ENCODE results near the gene CPSF4L.

The CPSF4L gene

DNA sequence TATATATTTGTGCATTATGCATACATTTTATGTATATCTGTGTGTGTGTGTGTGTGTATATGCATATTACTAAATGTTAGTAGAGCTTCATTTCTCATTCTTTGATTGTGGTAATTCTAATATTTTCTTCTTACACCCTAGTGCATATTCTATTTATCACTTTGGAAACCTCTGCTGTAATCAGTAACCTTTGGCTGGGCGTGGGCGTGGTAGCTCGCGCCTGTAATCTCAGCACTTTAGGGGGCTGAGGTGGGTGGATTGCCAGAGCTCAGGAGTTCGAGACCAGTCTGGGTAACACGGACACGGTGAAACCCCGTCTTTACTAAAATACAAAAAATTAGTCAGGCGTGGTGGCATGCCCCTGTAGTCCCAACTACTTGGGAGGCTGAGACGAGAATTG lies 26.9 kb downstream of the CPSF4L start:
- no peak for TF ChIP-seq CTCF (IDR thresholded peaks at IDR 0.05; ENCODE audit: insufficient read depth, low read length, missing control alignments)
- H3K4me3 ChIP-seq (ENCODE audit: low read depth, low read length), result no peak overlapping the region
- no peak for DNase-seq (ENCODE audit: low read depth, low spot score)
- CTCF ChIA-PET, result interaction anchor here (0.9 to 7.1 kb wide), 6 partner anchors 13 to 508 kb away, joined by 3 to 55 read pairs (median 29); no protein-coding TSS in a partner anchor
- POLR2A ChIA-PET, result no interaction called here

DNA sequence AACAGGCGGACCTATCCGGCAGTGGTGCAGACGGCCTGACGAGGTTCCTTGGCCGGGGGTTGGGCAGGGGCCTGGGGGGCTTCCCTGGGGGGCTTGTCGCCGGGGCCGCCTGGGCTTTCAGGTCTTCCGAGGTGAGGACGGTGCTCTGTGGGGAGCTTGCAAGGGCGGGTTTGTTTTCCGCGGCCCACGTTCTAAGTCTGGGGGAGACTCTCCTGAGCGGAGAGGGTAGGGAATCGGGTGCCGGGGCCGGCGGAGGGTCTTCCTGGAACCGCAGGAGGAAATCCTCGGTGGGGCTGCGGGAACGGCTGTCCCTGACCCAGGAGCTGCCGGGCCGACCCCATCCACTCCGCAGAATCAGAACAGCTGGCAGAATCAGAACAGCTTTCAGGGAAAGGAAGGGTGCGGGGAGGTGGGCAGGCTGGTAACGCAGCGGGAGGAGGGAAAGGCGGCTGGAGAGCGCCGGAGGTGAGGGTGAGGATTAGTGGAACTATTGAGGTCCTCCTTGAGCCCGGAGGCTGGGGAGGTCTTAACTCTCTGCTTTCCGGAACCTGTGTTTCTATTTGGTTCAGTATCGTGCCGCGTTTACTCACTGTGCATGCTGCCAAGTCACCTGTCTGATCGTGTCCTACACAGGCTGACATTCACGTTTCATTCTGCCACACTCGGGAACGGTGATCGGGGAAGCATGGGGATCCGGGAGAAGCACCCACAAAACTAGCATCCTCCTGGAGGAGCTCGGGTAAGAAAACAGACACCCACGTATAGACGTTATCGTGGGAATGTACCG lies 28.9 kb downstream of the CPSF4L start:
- peak overlapping the region; percentile 93 for H3K4me3 ChIP-seq (ENCODE audit: low read depth, low read length)
- ChIA-PET CTCF (interaction anchor here (0.6 to 9.6 kb wide), 10 partner anchors 11 to 673 kb away, joined by 3 to 86 read pairs (median 6); partner anchors contain the start of gene COG1), POLR2A (interaction anchor here (0.6 to 1.0 kb wide), 2 partner anchors 138 to 676 kb away, joined by 3 read pairs; no protein-coding TSS in a partner anchor)
- no peak for DNase-seq (ENCODE audit: low read depth, low spot score)
- TF ChIP-seq CTCF (IDR thresholded peaks at IDR 0.05; ENCODE audit: insufficient read depth, low read length, missing control alignments), result no peak

GRCh38 chr17:73231841-73232586 lies 29.7 kb downstream of the CPSF4L start:
- ChIA-PET CTCF (interaction anchor here (0.6 to 9.6 kb wide), 14 partner anchors 14 to 672 kb away, joined by 3 to 86 read pairs (median 4); partner anchors contain the start of gene COG1), POLR2A (interaction anchor here (0.6 to 1.0 kb wide), 4 partner anchors 18 to 971 kb away, joined by 3 read pairs; no protein-coding TSS in a partner anchor)
- H3K4me3 ChIP-seq (ENCODE audit: low read depth, low read length), result peak overlapping the region; percentile 93
- TF ChIP-seq CTCF (IDR thresholded peaks at IDR 0.05; ENCODE audit: insufficient read depth, low read length, missing control alignments), result no peak
- DNase-seq (ENCODE audit: low read depth, low spot score), result peak; percentile 51

GRCh38 chr17:73231395-73231794 lies 30.3 kb downstream of the CPSF4L start:
- no peak for TF ChIP-seq CTCF (IDR thresholded peaks at IDR 0.05; ENCODE audit: insufficient read depth, low read length, missing control alignments)
- ChIA-PET POLR2A (interaction anchor here (0.6 to 0.7 kb wide), 2 partner anchors 19 to 972 kb away, joined by 3 read pairs; no protein-coding TSS in a partner anchor), CTCF (interaction anchor here (0.8 to 9.6 kb wide), 11 partner anchors 14 to 671 kb away, joined by 3 to 86 read pairs (median 5); partner anchors contain the start of gene COG1)
- H3K4me3 ChIP-seq (ENCODE audit: low read depth, low read length), result peak overlapping the region; percentile 93
- no peak for DNase-seq (ENCODE audit: low read depth, low spot score)

- no peak overlapping the region for H3K4me3 ChIP-seq (ENCODE audit: low read depth, low read length)
- ChIA-PET POLR2A (no interaction called here), CTCF (interaction anchor here (1.9 to 9.6 kb wide), 4 partner anchors 36 to 504 kb away, joined by 5 to 86 read pairs (median 27); partner anchors contain the start of gene COG1)
- TF ChIP-seq CTCF (IDR thresholded peaks at IDR 0.05; ENCODE audit: insufficient read depth, low read length, missing control alignments), result no peak
- no peak for DNase-seq (ENCODE audit: low read depth, low spot score)
Measured at GRCh38 chr17:73230088-73230487, 31.6 kb downstream of the CPSF4L start.
